Epithelial cell of umbilical artery (primary cell): ENCODE results near the gene MID1IP1. TPM values are rescaled to one million over a fixed set of nuclear protein-coding genes. Genes with fewer than 3 reads are reported as not detected.

Experiments
- total RNA-seq: library from RNA; depleted of rRNA; stranded (reverse); fragments of >200 nt; gene quantifications from 2 replicates; pipeline ENCODE4 v1.2.3, GENCODE V29; 2014

Gene MID1IP1, protein sequence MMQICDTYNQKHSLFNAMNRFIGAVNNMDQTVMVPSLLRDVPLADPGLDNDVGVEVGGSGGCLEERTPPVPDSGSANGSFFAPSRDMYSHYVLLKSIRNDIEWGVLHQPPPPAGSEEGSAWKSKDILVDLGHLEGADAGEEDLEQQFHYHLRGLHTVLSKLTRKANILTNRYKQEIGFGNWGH
- 19.8 and 33.1 TPM in 2 replicates for total RNA-seq

DNA sequence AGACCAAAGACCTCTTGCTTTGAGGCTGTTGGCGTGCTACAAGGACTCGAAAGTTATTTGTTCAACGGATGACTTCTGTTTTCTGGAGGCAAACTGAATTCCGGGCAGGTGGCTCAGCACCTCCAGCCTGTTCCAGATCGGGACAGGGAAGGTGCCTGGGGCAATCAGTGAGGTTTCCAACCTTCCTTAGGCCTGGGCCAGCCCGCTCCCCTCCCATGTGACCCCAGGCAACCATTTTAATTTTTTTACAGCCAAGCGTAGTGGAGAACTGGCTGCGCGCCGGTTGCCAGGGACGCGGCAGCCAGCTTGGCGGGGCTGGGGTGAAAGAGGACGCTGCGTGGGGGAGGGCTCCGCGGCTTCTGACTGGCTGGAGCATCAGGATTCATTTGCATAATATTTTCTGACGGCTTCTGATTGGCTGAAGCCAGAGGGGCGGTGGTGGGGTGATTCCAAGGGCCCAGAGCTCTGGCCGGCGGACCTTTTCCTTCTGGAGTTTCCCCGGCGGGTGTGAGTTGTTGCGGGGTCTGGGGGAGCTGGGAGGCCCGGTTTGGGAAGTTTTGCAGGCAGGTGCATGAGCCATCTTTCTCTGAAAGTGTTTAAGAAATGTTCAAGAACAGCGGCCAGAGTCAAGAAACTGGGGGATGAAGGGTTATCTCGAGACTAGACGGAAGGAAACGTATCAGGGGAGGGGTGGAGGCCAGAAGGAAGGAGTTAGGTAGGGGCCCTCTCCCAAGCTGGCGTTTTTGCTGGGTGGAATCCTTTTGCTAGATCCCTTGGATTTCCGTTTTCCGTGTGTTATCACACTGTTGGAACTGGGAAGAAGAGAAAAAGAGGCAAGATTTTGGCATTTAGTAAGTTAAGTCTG is at the start of gene MID1IP1:
TSS of gene MID1IP1 (plus strand) at position 479 of the 865 bp plus-strand sequence. CDS start 3,488 bp downstream, outside the sequence.

Other genes starting within 250 kb of the MID1IP1 start
- 3.6 and 6.2 TPM in 2 replicates for gene TSPAN7, start 239.9 kb upstream of the MID1IP1 start, total RNA-seq